ENCODE results near the gene PROZ. TPM values are rescaled to one million over a fixed set of nuclear protein-coding genes. Genes with fewer than 3 reads are reported as not detected.

PROZ gene
- total and polyA plus RNA-seq, 5 experiments from 2014 or later = not detected

GRCh38 chr13:113122550-113123225 lies 35.8 kb upstream of the PROZ start, which contains the start of gene F10:
F10 (plus strand) TSS chr13:113122799; CDS start chr13:113122856, 57 bp downstream.
- ATAC-seq (no peak), DNase-seq (no peak)
- POLR2A ChIA-PET = no interaction called here
- Mint-ChIP-seq H3K9me3 (no peaks in the 10 kb centered on the region), H3K4me1 (no peaks in the 10 kb centered on the region), H3K27me3 (peaks cover 5 to 48% (median 25%) of the 10 kb centered on the region in 5 donors), H3K36me3 (no peaks in the 10 kb centered on the region), H3K27ac (no peak within 1 kb of the TSS), H3K4me3 (no peak within 1 kb of the TSS)

GRCh38 chr13:113123226-113124201 lies 34.9 kb upstream of the PROZ start:
- POLR2A ChIA-PET = no interaction called here
- Mint-ChIP-seq H3K36me3 (no peaks in the 10 kb centered on the region), H3K27ac (no peak overlapping the region), H3K9me3 (no peaks in the 10 kb centered on the region), H3K4me1 (no peaks in the 10 kb centered on the region), H3K27me3 (peaks cover 7 to 56% (median 31%) of the 10 kb centered on the region in 5 donors), H3K4me3 (no peak overlapping the region)
- DNase-seq (no peak), ATAC-seq (no peak)

GRCh38 chr13:113124211-113124970 lies 34.1 kb upstream of the PROZ start:
- no peaks in the 10 kb centered on the region for H3K9me3 Mint-ChIP-seq
- no peak for DNase-seq
- POLR2A ChIA-PET = no interaction called here
- H3K27me3 Mint-ChIP-seq = peaks cover 7 to 58% (median 36%) of the 10 kb centered on the region in 5 donors
- no peak for ATAC-seq
- peaks cover 0 to 4% (median 3%) of the 10 kb centered on the region in 4 donors for H3K4me1 Mint-ChIP-seq
- H3K27ac Mint-ChIP-seq = no peak overlapping the region
- H3K36me3 Mint-ChIP-seq = no peaks in the 10 kb centered on the region
- H3K4me3 Mint-ChIP-seq = no peak overlapping the region

GRCh38 chr13:113125506-113126264 lies 32.8 kb upstream of the PROZ start:
- POLR2A ChIA-PET = no interaction called here
- Mint-ChIP-seq H3K9me3 (no peaks in the 10 kb centered on the region), H3K27ac (no peak overlapping the region), H3K27me3 (peaks cover 7 to 51% (median 36%) of the 10 kb centered on the region in 5 donors), H3K4me1 (peaks cover 2 to 4% (median 4%) of the 10 kb centered on the region in 4 donors), H3K36me3 (no peaks in the 10 kb centered on the region), H3K4me3 (no peak overlapping the region)
- no peak for ATAC-seq
- DNase-seq = no peak

- peaks cover 7 to 51% (median 36%) of the 10 kb centered on the region in 5 donors for H3K27me3 Mint-ChIP-seq
- ATAC-seq (no peak), DNase-seq (no peak)
- no peaks in the 10 kb centered on the region for H3K9me3 Mint-ChIP-seq
- H3K4me1 Mint-ChIP-seq = peaks cover 2 to 4% (median 4%) of the 10 kb centered on the region in 4 donors
- H3K27ac Mint-ChIP-seq = peak overlapping the region in 1 of 10 donors; percentile 28
- no peaks in the 10 kb centered on the region for H3K36me3 Mint-ChIP-seq
- no peak overlapping the region for H3K4me3 Mint-ChIP-seq
- POLR2A ChIA-PET = no interaction called here
Measured at GRCh38 chr13:113126265-113127150, 31.9 kb upstream of the PROZ start.

GRCh38 chr13:113129480-113129879 lies 29.0 kb upstream of the PROZ start:
- Mint-ChIP-seq H3K4me3 (peak overlapping the region in 8 of 10 donors; percentile 23 to 84 (median 51)), H3K27ac (no peak overlapping the region), H3K4me1 (peaks cover 2 to 4% (median 4%) of the 10 kb centered on the region in 4 donors), H3K9me3 (no peaks in the 10 kb centered on the region), H3K27me3 (peaks cover 7 to 40% (median 31%) of the 10 kb centered on the region in 5 donors), H3K36me3 (no peaks in the 10 kb centered on the region)
- ATAC-seq (peak in 1 of 2 donors; percentile 28), DNase-seq (no peak)
- POLR2A ChIA-PET = no interaction called here

GRCh38 chr13:113129921-113130750 lies 28.3 kb upstream of the PROZ start:
- H3K4me1 Mint-ChIP-seq = peaks cover 2 to 4% (median 4%) of the 10 kb centered on the region in 4 donors
- H3K9me3 Mint-ChIP-seq = no peaks in the 10 kb centered on the region
- peaks cover 7 to 40% (median 31%) of the 10 kb centered on the region in 5 donors for H3K27me3 Mint-ChIP-seq
- DNase-seq = peak in 4 of 10 donors; percentile 26 to 69 (median 32)
- ATAC-seq = peak; percentile 36 to 78
- POLR2A ChIA-PET = no interaction called here
- peak overlapping the region in 2 of 10 donors; percentile 22 to 33 for H3K27ac Mint-ChIP-seq
- no peaks in the 10 kb centered on the region for H3K36me3 Mint-ChIP-seq
- H3K4me3 Mint-ChIP-seq = peak overlapping the region in 8 of 10 donors; percentile 28 to 84 (median 62)

GRCh38 chr13:113135281-113135760 lies 23.1 kb upstream of the PROZ start:
- H3K4me1 Mint-ChIP-seq = no peaks in the 10 kb centered on the region
- H3K9me3 Mint-ChIP-seq = no peaks in the 10 kb centered on the region
- H3K4me3 Mint-ChIP-seq = no peak overlapping the region
- DNase-seq (no peak), ATAC-seq (no peak)
- no peaks in the 10 kb centered on the region for H3K36me3 Mint-ChIP-seq
- no peak overlapping the region for H3K27ac Mint-ChIP-seq
- POLR2A ChIA-PET = interaction anchor here (0.7 kb wide), 1 partner anchor 63 kb away, joined by 3 read pairs; no protein-coding TSS in a partner anchor
- peaks cover 0 to 15% (median 3%) of the 10 kb centered on the region in 5 donors for H3K27me3 Mint-ChIP-seq

GRCh38 chr13:113137691-113138298 lies 20.7 kb upstream of the PROZ start:
- H3K9me3 Mint-ChIP-seq = no peaks in the 10 kb centered on the region
- H3K36me3 Mint-ChIP-seq = no peaks in the 10 kb centered on the region
- H3K27me3 Mint-ChIP-seq = peaks cover 0 to 5% (median 3%) of the 10 kb centered on the region in 5 donors
- H3K4me3 Mint-ChIP-seq = no peak overlapping the region
- ATAC-seq (no peak), DNase-seq (no peak)
- H3K4me1 Mint-ChIP-seq = no peaks in the 10 kb centered on the region
- POLR2A ChIA-PET = interaction anchor here (0.6 kb wide), 1 partner anchor 156 kb away, joined by 3 read pairs; no protein-coding TSS in a partner anchor
- no peak overlapping the region for H3K27ac Mint-ChIP-seq
